H1 (cell line): ENCODE results near the gene VAT1L. TPM values are rescaled to one million over a fixed set of nuclear protein-coding genes. Genes with fewer than 3 reads are reported as not detected.

Experiments
- CTCF ChIA-PET: fragments of 300-600 bp; sonication (Branson Sonifier 250); formaldehyde crosslinking; loops from one replicate; lab custom pipeline; 2021; ENCODE audit not compliant: partially characterized antibody; lab: Charles Lee
- POLR2A ChIA-PET: fragments of 300-600 bp; sonication (Branson Sonifier 250); formaldehyde crosslinking; loops from one replicate; lab custom pipeline; 2021; ENCODE audit warnings: inconsistent platforms; ENCODE audit not compliant: partially characterized antibody; lab: Charles Lee
- DNase-seq, 2 experiments: peaks; one replicate each; pipeline versions ENCODE4 v3.0.0 to v3.0.0-alpha.2; 2010 to 2022; ENCODE audit warnings: low spot score in 2 of 2, low read depth in 1 of 2, mixed read lengths in 1 of 2
- FAIRE-seq: peaks from 2 replicates; lab custom pipeline; 2011; peaks lifted over from hg19 to GRCh38; lab: Jason Lieb, UNC
- H2AFZ ChIP-seq: 2 replicates; pipeline ENCODE4 v1.8.1; 2012; ENCODE audit warnings: low read length, inconsistent platforms
- H2AK5ac ChIP-seq: 2 replicates; pipeline ENCODE4 v1.6.1; 2013; ENCODE audit warnings: low read depth, low read length
- H2BK120ac ChIP-seq: replicated peaks from 2 replicates; pipeline ENCODE3; 2013; ENCODE audit warnings: low read depth, low read length, inconsistent platforms
- H2BK12ac ChIP-seq: 2 replicates; pipeline ENCODE4 v1.6.1; 2013; ENCODE audit warnings: low read depth, low read length
- H2BK15ac ChIP-seq: 2 replicates; pipeline ENCODE4 v1.6.1; 2013; ENCODE audit warnings: low read length
- H2BK20ac ChIP-seq: 2 replicates; pipeline ENCODE4 v1.6.1; 2013; ENCODE audit warnings: low read length
- H2BK5ac ChIP-seq: 2 replicates; pipeline ENCODE4 v1.6.1; 2013; ENCODE audit warnings: low read depth, low read length
- H3K14ac ChIP-seq: 2 replicates; pipeline ENCODE4 v1.6.1; 2013; ENCODE audit warnings: inconsistent platforms; ENCODE audit not compliant: insufficient read length
- H3K18ac ChIP-seq: 2 replicates; pipeline ENCODE4 v1.6.1; 2013; ENCODE audit warnings: low read length; ENCODE audit errors: extremely low read depth
- H3K23ac ChIP-seq: 2 replicates; pipeline ENCODE4 v1.6.1; 2013; ENCODE audit warnings: inconsistent platforms; ENCODE audit not compliant: insufficient read length
- H3K23me2 ChIP-seq: 2 replicates; pipeline ENCODE4 v1.6.1; 2013; ENCODE audit warnings: low read depth, low read length
- H3K27ac ChIP-seq: 2 replicates; pipeline ENCODE4 v1.6.1; 2011; ENCODE audit warnings: low read depth, low read length, inconsistent platforms
- H3K27me3 ChIP-seq, 4 experiments: replicated peaks in 1 of 4; 1 replicate in 1 of 4; 2 replicates in 3 of 4; pipeline versions ENCODE4 v1.6.1 to v1.8.1; 2011 to 2013; ENCODE audit warnings: low read length in 3 of 4, mild to moderate bottlenecking in 3 of 4, inconsistent platforms in 2 of 4, mixed read lengths in 2 of 4, moderate library complexity in 1 of 4; ENCODE audit not compliant: control insufficient read depth in 3 of 4, insufficient read depth in 3 of 4; ENCODE audit errors: extremely low read depth in 1 of 4
- H3K36me3 ChIP-seq, 4 experiments: 2 replicates each; pipeline versions ENCODE4 v1.6.1 to v1.8.1; 2011 to 2013; ENCODE audit warnings: mild to moderate bottlenecking in 4 of 4, low read length in 3 of 4, moderate library complexity in 2 of 4, control low read depth in 1 of 4, inconsistent platforms in 1 of 4; ENCODE audit not compliant: insufficient read depth in 4 of 4, control insufficient read depth in 2 of 4
- H3K4ac ChIP-seq: replicated peaks from 2 replicates; pipeline ENCODE3; 2013; ENCODE audit warnings: low read length, low read depth, mixed read lengths, inconsistent platforms; ENCODE audit not compliant: insufficient read length
- H3K4me1 ChIP-seq, 4 experiments: replicated peaks in 1 of 4; 1 replicate in 1 of 4; 2 replicates in 3 of 4; pipeline versions ENCODE4 v1.6.1 to v1.8.1; 2011 to 2013; ENCODE audit warnings: low read length in 3 of 4, inconsistent platforms in 2 of 4, mixed read lengths in 1 of 4; ENCODE audit not compliant: insufficient read depth in 4 of 4, control insufficient read depth in 3 of 4
- H3K4me2 ChIP-seq, 2 experiments: 2 replicates each; pipeline versions ENCODE4 v1.6.1 to v1.8.1; 2011 to 2013; ENCODE audit warnings: low read depth in 2 of 2, low read length in 2 of 2, control low read depth in 1 of 2, inconsistent platforms in 1 of 2, mild to moderate bottlenecking in 1 of 2; ENCODE audit not compliant: insufficient read depth in 1 of 2
- H3K4me3 ChIP-seq, 4 experiments: fragments of 200-600, 300-600 bp in 1 of 4; sonication (generic), shearing (Covaris generic), sonication (Bioruptor Twin) in 1 of 4; 2 replicates each; pipeline versions ENCODE4 v1.5.1 to v1.8.1; 2011 to 2016; ENCODE audit warnings: low read length in 4 of 4, low read depth in 3 of 4, control low read depth in 2 of 4, inconsistent platforms in 2 of 4, mild to moderate bottlenecking in 2 of 4, mixed read lengths in 1 of 4, moderate library complexity in 1 of 4; ENCODE audit not compliant: insufficient read depth in 2 of 4; ENCODE audit errors: extremely low read depth in 1 of 4
- H3K56ac ChIP-seq: replicated peaks from 2 replicates; pipeline ENCODE3; 2013; ENCODE audit warnings: low read depth, mild to moderate bottlenecking, mixed read lengths, low read length, inconsistent platforms; ENCODE audit not compliant: insufficient read length
- H3K79me1 ChIP-seq: 2 replicates; pipeline ENCODE4 v1.6.1; 2013; ENCODE audit warnings: low read depth, low read length, control low read depth
- H3K79me2 ChIP-seq, 2 experiments: 2 replicates each; pipeline versions ENCODE4 v1.6.1 to v1.8.1; 2012 to 2013; ENCODE audit warnings: low read length in 2 of 2, mild to moderate bottlenecking in 2 of 2, inconsistent platforms in 1 of 2; ENCODE audit not compliant: insufficient read depth in 2 of 2, control insufficient read depth in 1 of 2
- H3K9ac ChIP-seq, 4 experiments: replicated peaks in 1 of 4; 1 replicate in 1 of 4; 2 replicates in 3 of 4; pipeline versions ENCODE4 v1.6.1 to v1.8.1; 2011 to 2013; ENCODE audit warnings: low read depth in 3 of 4, low read length in 3 of 4, control low read depth in 2 of 4, mild to moderate bottlenecking in 2 of 4, moderate library complexity in 2 of 4, inconsistent platforms in 1 of 4; ENCODE audit errors: extremely low read depth in 1 of 4
- H3K9me3 ChIP-seq, 2 experiments: 2 replicates each; pipeline versions ENCODE4 v1.6.1 to v1.8.1; 2012 to 2013; ENCODE audit warnings: mild to moderate bottlenecking in 2 of 2, moderate library complexity in 2 of 2, control low read depth in 1 of 2, inconsistent platforms in 1 of 2, low read depth in 1 of 2, low read length in 1 of 2, mixed read lengths in 1 of 2; ENCODE audit not compliant: insufficient read depth in 2 of 2
- H4K20me1 ChIP-seq, 2 experiments: replicated peaks in 1 of 2; 2 replicates each; pipeline versions ENCODE3 to v1.8.1; 2011 to 2013; ENCODE audit warnings: inconsistent platforms in 2 of 2, low read length in 2 of 2, mild to moderate bottlenecking in 1 of 2; ENCODE audit not compliant: insufficient read depth in 2 of 2, control insufficient read depth in 1 of 2
- H4K5ac ChIP-seq: 2 replicates; pipeline ENCODE4 v1.6.1; 2013; ENCODE audit warnings: low read length, low read depth, mixed read lengths, inconsistent platforms; ENCODE audit not compliant: insufficient read length
- H4K8ac ChIP-seq: 2 replicates; pipeline ENCODE4 v1.8.0; 2013; ENCODE audit warnings: mild to moderate bottlenecking, moderate library complexity, low read length, inconsistent platforms; ENCODE audit not compliant: insufficient read depth; ENCODE audit errors: extremely low read depth
- H4K91ac ChIP-seq: replicated peaks from 2 replicates; pipeline ENCODE3; 2013; ENCODE audit warnings: low read length, mixed read lengths, inconsistent platforms; ENCODE audit not compliant: insufficient read length
- CTBP2 ChIP-seq: IDR thresholded peaks from 2 replicates; pipeline ENCODE4 v1.7.0; 2011; ENCODE audit warnings: borderline replicate concordance, mild to moderate bottlenecking, moderate library complexity, mixed read lengths, low read length; ENCODE audit not compliant: insufficient read depth, insufficient read length
- NRF1 ChIP-seq: IDR thresholded peaks from 2 replicates; pipeline ENCODE4 v1.6.1; 2011; ENCODE audit warnings: mild to moderate bottlenecking, low read depth, low read length, improper control_type of control experiment
- SP2 ChIP-seq: IDR thresholded peaks from 2 replicates; pipeline ENCODE4 v1.6.1; 2012; ENCODE audit warnings: mild to moderate bottlenecking, low read length, inconsistent platforms
- TAF1 ChIP-seq: IDR thresholded peaks from 2 replicates; pipeline ENCODE4 v1.6.1; 2011; ENCODE audit warnings: mild to moderate bottlenecking, low read depth, low read length
- YY1 ChIP-seq: IDR thresholded peaks from 2 replicates; pipeline ENCODE4 v1.6.1; 2011; ENCODE audit warnings: low read depth, mild to moderate bottlenecking, low read length
- WGBS, 2 experiments: shearing (Covaris generic) in 1 of 2; methylation state at CpG; one replicate each; pipeline versions ENCODE4 v1.1.6 to v1.1.7; 2013 to 2015; ENCODE audit warnings: low lambda C conversion rate in 2 of 2, mixed read lengths in 2 of 2, inconsistent platforms in 1 of 2, low coverage in 1 of 2, missing lambda C conversion rate in 1 of 2; ENCODE audit not compliant: insufficient replicate concordance in 2 of 2, insufficient coverage in 1 of 2, insufficient read length in 1 of 2; ENCODE audit errors: extremely low coverage in 1 of 2, missing lambda C conversion rate in 1 of 2; 5-methylcytosine and 5-hydroxymethylcytosine counted together
- polyA plus RNA-seq, 7 experiments: library from polyadenylated mRNA; depleted of rRNA in 3 of 7; stranded (reverse) in 5 of 7; unstranded in 2 of 7; fragments of >200 nt in 5 of 7; fragments of 200-250 nt in 2 of 7; gene quantifications; 1 replicate in 5 of 7; 2 replicates in 1 of 7; 4 replicates in 1 of 7; pipeline versions ENCODE4 v1.2.1 to v1.2.3, GENCODE V29; 2011 to 2013; ENCODE audit warnings: missing spikeins in 2 of 7, mixed read lengths in 2 of 7
- total RNA-seq: library from RNA; stranded (reverse); fragmentation: NEBNext Ultra II Directional; extraction: Animal tissue kit (Norgen Biotek cat#: 25700); gene quantifications from 2 replicates; pipeline ENCODE4 v1.2.1, GENCODE V29; 2021

The VAT1L gene
- total and polyA plus RNA-seq, 2 of the 8 experiments (the other 6 are each of a cell fraction or from before 2014, with no cell fraction given) = 46.3 to 48.2 TPM

DNA sequence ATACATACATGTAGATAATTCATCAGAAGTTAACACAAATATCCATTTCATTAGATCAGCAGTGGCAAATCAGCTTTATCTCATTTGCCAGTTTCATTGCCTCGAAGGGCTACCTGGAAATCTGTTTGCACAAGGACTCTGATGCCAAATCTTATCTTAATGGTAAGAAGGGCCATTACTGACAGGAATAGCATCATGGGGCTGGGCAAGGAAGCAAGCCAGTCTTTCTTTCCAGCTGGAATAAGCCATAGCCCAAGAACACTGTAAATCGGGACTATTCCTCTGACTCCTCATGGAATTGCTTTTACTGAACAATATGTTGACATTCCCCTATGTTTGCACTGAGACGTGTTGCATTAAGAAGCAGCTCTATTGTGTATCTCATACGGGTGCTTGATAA lies 132.6 kb downstream of the VAT1L start:
- Histone ChIP-seq H4K5ac (no peak overlapping the region), H2AFZ (no peak overlapping the region), H3K23me2 (no peaks in the 10 kb centered on the region), H4K91ac (no peak overlapping the region), H4K8ac (no peak overlapping the region), H2BK120ac (no peak overlapping the region), H2BK20ac (no peak overlapping the region), H3K79me2 (no peaks in the 10 kb centered on the region), H3K4me2 (no peak overlapping the region), H2BK5ac (no peak overlapping the region), H3K9ac (no peak overlapping the region), H3K27me3 (no peaks in the 10 kb centered on the region), H3K23ac (no peak overlapping the region), H3K27ac (no peak overlapping the region), H2BK12ac (no peak overlapping the region), H3K18ac (no peak overlapping the region), H3K56ac (no peak overlapping the region), H3K36me3 (no peaks in the 10 kb centered on the region; a peak in 1 of 8 replicates), H3K4me1 (peaks cover 3 to 21% (median 9%) of the 10 kb centered on the region in 4 experiments; a peak in 4 of 7 replicates), H2BK15ac (no peak overlapping the region), H3K4ac (no peak overlapping the region), H3K9me3 (no peaks in the 10 kb centered on the region), H3K14ac (no peak overlapping the region), H3K4me3 (no peak overlapping the region), H3K79me1 (no peaks in the 10 kb centered on the region), H2AK5ac (no peak overlapping the region), H4K20me1 (no peaks in the 10 kb centered on the region)
- DNase-seq (no peak), FAIRE-seq (no peak)
- ChIA-PET POLR2A (no interaction called here), CTCF (no interaction called here)
- TF ChIP-seq YY1 (no peak), NRF1 (no peak), SP2 (no peak), TAF1 (no peak), CTBP2 (no peak)
- WGBS, 2 experiments = 89% methylated on average over 4 of the region's 4 CpGs; no CpG with 5 or more reads in 1 of the 2 experiments
